ENCODE measurements around the gene EFTUD2.

DNA sequence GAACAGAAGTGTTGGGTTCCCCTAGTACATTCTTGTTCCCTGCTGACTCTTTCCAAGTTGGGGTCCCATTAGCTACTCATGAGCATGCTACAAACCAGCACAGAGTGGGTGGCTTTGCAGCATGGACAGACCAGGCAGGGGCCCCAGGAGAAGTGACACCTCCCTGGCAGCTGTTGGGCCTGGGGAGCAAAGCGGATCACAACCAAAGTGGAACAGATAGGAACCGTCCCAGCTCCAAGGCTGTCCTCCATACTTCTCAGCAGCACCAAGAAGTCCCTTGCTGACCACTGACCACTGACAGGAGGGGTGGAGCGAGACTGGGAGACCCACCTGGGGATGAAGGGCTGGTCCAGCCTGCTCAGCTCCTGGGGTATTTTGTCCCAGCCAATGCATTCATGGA is 28.5 kb upstream of the EFTUD2 start:
- TF ChIP-seq ELF1 (IDR thresholded peaks at IDR 0.05; ENCODE audit: borderline replicate concordance, low read depth) (no peak), MAX (IDR thresholded peaks at IDR 0.05) (no peak), CTCF (IDR thresholded peaks at IDR 0.05 in 2 of 3, conservative IDR thresholded peaks at IDR 0.05 in 1 of 3; ENCODE audit: borderline replicate concordance in 1 of 3, insufficient read depth in 1 of 3, low read depth in 2 of 3, low read length in 2 of 3) (no peak), RAD21 (IDR thresholded peaks at IDR 0.05; ENCODE audit: low read depth) (no peak), ZNF274 (IDR thresholded peaks at IDR 0.05; ENCODE audit: low read depth, low read length) (no peak), EZH2 (IDR thresholded peaks at IDR 0.05) (no peak), POLR2A (IDR thresholded peaks at IDR 0.05; ENCODE audit: borderline replicate concordance, extremely low read depth, insufficient read depth, insufficient read length) (no peak), ATF3 (IDR thresholded peaks at IDR 0.05) (no peak), SIN3A (IDR thresholded peaks at IDR 0.05; ENCODE audit: low read depth) (no peak), CEBPB (IDR thresholded peaks at IDR 0.05; ENCODE audit: low read depth) (no peak), JUND (IDR thresholded peaks at IDR 0.05) (no peak), REST (IDR thresholded peaks at IDR 0.05; ENCODE audit: low read depth) (no peak), YY1 (IDR thresholded peaks at IDR 0.05; ENCODE audit: extremely low read depth, insufficient replicate concordance, low read depth, low read length) (no peak), EZH2phosphoT487 (IDR thresholded peaks at IDR 0.05; ENCODE audit: borderline replicate concordance) (no peak)
